Vagina (tissue), 2 donors: Measurements from ENCODE around the gene FHL2.

ENCODE experiments used
- CTCF ChIP-seq, 3 experiments: fragments of 450-650 bp in 2 of 3; fragments of 200-600 bp in 1 of 3; sonication (generic) in 1 of 3; IDR thresholded peaks; one replicate each; pipeline ENCODE4 v1.5.1; 2017 to 2019; ENCODE audit warnings: antibody characterized with exemption in 3 of 3, mild to moderate bottlenecking in 2 of 3, moderate library complexity in 2 of 3
- POLR2A ChIP-seq, 2 donors: fragments of 450-650 bp; IDR thresholded peaks; one replicate each; pipeline ENCODE4 v1.6.1; 2017; ENCODE audit warnings: antibody characterized with exemption in 2 of 2, mild to moderate bottlenecking in 2 of 2, moderate library complexity in 2 of 2
- POLR2AphosphoS5 ChIP-seq, 2 donors: sonication (generic); formaldehyde crosslinking; IDR thresholded peaks; one replicate each; pipeline ENCODE4 v1.9.0; 2017; ENCODE audit warnings: antibody characterized with exemption in 2 of 2, mild to moderate bottlenecking in 2 of 2, low read depth in 1 of 2; ENCODE audit not compliant: insufficient read depth in 1 of 2

- no peak for TF ChIP-seq CTCF (IDR thresholded peaks at IDR 0.05)
- TF ChIP-seq POLR2A (IDR thresholded peaks at IDR 0.05), result no peak
- no peak for TF ChIP-seq POLR2AphosphoS5 (IDR thresholded peaks at IDR 0.05; ENCODE audit: insufficient read depth in 1 of 2, low read depth in 1 of 2)
Observed at GRCh38 chr2:105368759-105369408, 30.0 kb downstream of the FHL2 start.
